GM12872 (cell line): ENCODE data around the gene TMC2.

Experiments used
- TF ChIP-seq, protein P1 (sequence below): IDR thresholded peaks from 3 replicates; pipeline ENCODE4 v1.5.1; 2011; ENCODE audit warnings: low read depth, mild to moderate bottlenecking, low read length, moderate library complexity; ENCODE audit not compliant: insufficient read depth

The TMC2 gene

GRCh38 chr20:2603816-2604505 is 67.6 kb downstream of the TMC2 start:
- TF ChIP-seq, protein P1, sequence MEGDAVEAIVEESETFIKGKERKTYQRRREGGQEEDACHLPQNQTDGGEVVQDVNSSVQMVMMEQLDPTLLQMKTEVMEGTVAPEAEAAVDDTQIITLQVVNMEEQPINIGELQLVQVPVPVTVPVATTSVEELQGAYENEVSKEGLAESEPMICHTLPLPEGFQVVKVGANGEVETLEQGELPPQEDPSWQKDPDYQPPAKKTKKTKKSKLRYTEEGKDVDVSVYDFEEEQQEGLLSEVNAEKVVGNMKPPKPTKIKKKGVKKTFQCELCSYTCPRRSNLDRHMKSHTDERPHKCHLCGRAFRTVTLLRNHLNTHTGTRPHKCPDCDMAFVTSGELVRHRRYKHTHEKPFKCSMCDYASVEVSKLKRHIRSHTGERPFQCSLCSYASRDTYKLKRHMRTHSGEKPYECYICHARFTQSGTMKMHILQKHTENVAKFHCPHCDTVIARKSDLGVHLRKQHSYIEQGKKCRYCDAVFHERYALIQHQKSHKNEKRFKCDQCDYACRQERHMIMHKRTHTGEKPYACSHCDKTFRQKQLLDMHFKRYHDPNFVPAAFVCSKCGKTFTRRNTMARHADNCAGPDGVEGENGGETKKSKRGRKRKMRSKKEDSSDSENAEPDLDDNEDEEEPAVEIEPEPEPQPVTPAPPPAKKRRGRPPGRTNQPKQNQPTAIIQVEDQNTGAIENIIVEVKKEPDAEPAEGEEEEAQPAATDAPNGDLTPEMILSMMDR: no peak

DNA sequence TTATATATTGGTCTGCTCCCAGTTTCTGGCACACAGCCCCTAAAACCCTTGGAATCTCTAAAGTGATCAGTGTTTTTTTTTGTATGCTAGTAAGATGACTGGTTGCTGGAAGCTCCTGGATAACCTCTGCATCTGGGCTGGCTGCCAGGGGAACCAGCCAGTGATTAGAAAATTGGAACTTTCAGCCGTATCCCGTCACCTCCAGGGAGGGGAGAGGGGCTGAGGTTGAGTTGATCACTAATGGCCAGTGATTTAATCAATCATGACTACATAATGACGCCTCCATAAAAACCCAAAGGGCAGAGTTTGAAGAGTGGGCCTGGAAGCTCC is 68.1 kb downstream of the TMC2 start:
- TF ChIP-seq, protein P1: no peak

DNA sequence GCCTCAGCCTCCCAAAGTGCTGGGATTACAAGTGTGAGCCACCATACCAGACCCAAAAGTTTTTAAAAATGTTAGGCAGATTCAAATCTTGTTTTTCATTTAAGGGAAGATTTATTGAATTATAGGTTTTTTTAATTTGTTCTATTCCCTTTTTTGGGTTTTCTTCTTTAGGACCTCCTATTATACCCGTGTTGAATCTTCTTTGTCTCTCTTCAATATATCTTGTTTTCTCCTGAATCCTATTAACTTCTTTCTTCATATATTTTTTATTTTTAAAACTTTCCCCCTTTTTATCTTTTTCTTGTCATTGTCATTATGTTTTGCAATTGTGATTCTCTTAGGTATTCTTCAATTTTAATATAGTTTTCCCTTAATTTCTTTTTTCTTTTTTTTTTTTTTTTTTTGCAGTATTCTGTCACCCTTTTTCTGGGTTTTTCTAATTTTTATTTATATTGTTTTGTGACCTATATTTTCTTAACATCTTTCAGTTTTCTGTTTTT is 70.2 kb downstream of the TMC2 start:
- TF ChIP-seq, protein P1: no peak

DNA sequence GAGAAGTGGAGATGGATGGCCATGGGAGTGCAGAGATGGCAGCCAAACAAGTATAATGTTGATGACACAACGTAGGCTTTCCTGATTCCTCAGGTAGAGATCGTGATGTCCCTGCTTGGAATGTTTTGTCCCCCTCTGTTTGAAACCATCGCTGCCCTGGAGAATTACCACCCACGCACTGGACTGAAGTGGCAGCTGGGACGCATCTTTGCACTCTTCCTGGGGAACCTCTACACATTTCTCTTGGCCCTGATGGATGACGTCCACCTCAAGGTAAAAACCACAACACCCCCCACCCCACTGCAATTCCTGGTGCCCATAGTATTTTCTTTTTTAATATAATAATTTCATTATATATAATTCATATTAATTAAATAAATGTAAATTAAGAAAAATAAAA is 74.0 kb downstream of the TMC2 start:
- TF ChIP-seq, protein P1: no peak

DNA sequence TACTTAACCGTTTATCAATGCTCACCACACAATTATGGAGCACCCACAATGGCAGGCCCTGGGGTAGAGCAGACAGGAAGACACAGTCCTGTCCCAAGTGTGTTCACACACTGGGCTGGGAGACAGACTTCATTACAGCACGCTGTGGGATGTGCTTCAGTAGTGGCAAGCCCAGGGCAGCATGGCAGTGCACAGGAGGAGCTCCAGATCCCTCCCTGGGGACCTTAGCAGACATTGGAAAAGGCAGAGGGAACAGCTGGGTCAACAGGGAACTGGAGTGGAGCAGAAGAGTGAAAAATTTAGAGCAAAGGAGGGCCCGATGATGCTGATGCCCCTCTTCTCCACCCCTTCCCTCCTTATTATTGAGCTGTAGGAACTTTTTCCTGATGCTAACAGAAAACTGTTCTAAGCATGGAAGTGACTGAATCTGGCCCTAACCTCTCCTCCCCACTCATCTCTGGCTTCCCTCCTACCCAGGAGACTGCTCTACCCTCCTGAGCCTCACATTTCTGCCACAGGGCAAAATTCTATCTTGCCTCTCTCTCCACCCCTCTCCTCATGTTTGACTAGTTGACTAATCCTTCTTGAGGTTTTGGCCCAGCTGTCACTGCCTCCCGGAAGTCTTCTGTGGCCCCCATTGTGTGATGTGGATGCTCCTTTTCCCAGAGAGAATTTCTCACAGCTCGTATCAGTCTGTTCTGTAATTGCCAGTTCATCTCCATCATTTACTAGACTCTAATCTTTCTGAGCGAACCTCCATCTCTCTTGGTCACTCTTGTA is 74.8 kb downstream of the TMC2 start:
- TF ChIP-seq, protein P1: no peak

GRCh38 chr20:2612073-2612472 is 75.7 kb downstream of the TMC2 start:
- TF ChIP-seq, protein P1: no peak

- TF ChIP-seq, protein P1: no peak
Measured at GRCh38 chr20:2616634-2617033, 80.3 kb downstream of the TMC2 start.
